Testis (tissue), 5 donors: ENCODE measurements around the gene GTSF1L. TPM values are rescaled to one million over a fixed set of nuclear protein-coding genes. Genes with fewer than 3 reads are reported as not detected.

ENCODE experiments used
- DNase-seq: peaks from one replicate; pipeline ENCODE4 v3.0.0-alpha.2; 2019
- H3K27ac ChIP-seq, 2 donors: fragments of 200-600 bp; sonication (generic); one replicate each; pipeline ENCODE4 v1.5.1; 2019
- H3K27me3 ChIP-seq: fragments of 200-600 bp; sonication (generic); one replicate; pipeline ENCODE4 v1.5.1; 2019
- H3K36me3 ChIP-seq: fragments of 200-600 bp; sonication (generic); one replicate; pipeline ENCODE4 v1.5.1; 2017; ENCODE audit warnings: low read depth; ENCODE audit errors: missing control alignments
- H3K4me1 ChIP-seq: fragments of 200-600 bp; sonication (generic); one replicate; pipeline ENCODE4 v1.5.1; 2019
- H3K4me3 ChIP-seq, 2 donors: fragments of 200-600 bp; sonication (generic); one replicate each; pipeline ENCODE4 v1.5.1; 2017 to 2019
- H3K9me3 ChIP-seq: fragments of 200-600 bp; sonication (generic); one replicate; pipeline ENCODE4 v1.5.1; 2017
- POLR2A ChIP-seq: fragments of 450-650 bp; IDR thresholded peaks from one replicate; pipeline ENCODE4 v1.6.1; 2017; ENCODE audit warnings: antibody characterized with exemption, mild to moderate bottlenecking, moderate library complexity
- WGBS, 2 donors: methylation state at CpG; one replicate each; pipeline ENCODE4 v1.1.5; 2018; 5-methylcytosine and 5-hydroxymethylcytosine counted together
- intact Hi-C: fragments of 100-400 bp; cut with DNase I; formaldehyde crosslinking; loops from one replicate; pipeline ENCODE4 v1.15.1; 2023; ENCODE audit warnings: low total_unique reads
- long read RNA-seq, 2 donors: transcript quantifications; one replicate each; lab custom pipeline, GENCODE V29; 2026
- polyA plus RNA-seq: library from polyadenylated mRNA; stranded (reverse); fragments of 350-450 nt; fragmentation: Illumina TruSeq; extraction: RNeasy Lipid Tissue Mini Kit (QIAGEN cat#74804); gene quantifications from one replicate; pipeline ENCODE4 v1.2.3, GENCODE V29; 2014; ENCODE audit warnings: low read depth, low replicate concordance; ENCODE audit not compliant: insufficient read depth
- total RNA-seq, 2 donors: library from RNA; depleted of rRNA; stranded (reverse); fragments of >200 nt; gene quantifications; one replicate each; pipeline ENCODE4 v1.2.3, GENCODE V29; 2016
- TF ChIP-seq, protein P1 (sequence below), 3 experiments: fragments of 450-650 bp in 2 of 3; fragments of 200-600 bp in 1 of 3; sonication (generic) in 1 of 3; IDR thresholded peaks; one replicate each; pipeline ENCODE4 v1.5.1; 2016 to 2019; ENCODE audit warnings: antibody characterized with exemption in 3 of 3, mild to moderate bottlenecking in 2 of 3, moderate library complexity in 1 of 3

GTSF1L gene
- total RNA-seq (100 to 1,000 TPM in 1 of 2 donors, 10 to 100 TPM in 1; 79.2 to 202 TPM), polyA plus RNA-seq (244 TPM)
- long read RNA-seq, donor 1 = 0 reads
- long read RNA-seq, donor 2, partial matches to known transcripts = 0 of 1 reads
- long read RNA-seq, donor 2, other reads (novel, unspliced or antisense) = 0 of 1 reads

DNA sequence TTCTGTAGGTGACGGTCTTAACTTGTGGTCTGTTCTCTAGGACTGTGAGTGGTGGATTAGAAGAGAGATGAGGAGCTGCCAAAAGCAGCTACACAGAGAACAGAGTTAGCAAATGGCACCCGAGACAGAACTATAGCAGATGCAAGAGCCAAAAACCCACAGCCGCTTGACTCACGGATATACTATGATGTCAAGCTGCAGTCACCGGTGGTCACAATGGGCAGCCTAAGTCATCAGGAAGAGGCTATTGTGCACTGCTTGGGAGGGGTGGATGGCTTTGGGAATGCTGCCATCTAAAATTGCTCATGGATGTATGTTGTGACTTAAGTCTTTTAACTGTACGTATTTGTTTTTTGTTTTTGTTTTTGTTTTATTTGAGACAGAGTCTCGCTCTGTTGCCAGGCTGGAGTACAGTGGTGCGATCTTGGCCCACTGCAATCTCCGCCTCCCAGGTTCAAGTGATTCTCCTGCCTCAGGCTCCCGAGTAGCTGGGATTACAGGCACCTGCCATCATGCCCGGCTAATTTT, at the start of gene GTSF1L:
Gene GTSF1L, minus strand, starts transcription at position 192 of the 528 bp plus-strand sequence. CDS start 308 bp downstream, outside the sequence.
- DNase-seq = no peak
- Histone ChIP-seq H3K27ac (no peak within 1 kb of the TSS), H3K36me3 (no peaks in the 10 kb centered on the region), H3K9me3 (no peaks in the 10 kb centered on the region), H3K4me1 (no peaks in the 10 kb centered on the region), H3K27me3 (no peaks in the 10 kb centered on the region), H3K4me3 (no peak within 1 kb of the TSS)
- TF ChIP-seq, protein P1, sequence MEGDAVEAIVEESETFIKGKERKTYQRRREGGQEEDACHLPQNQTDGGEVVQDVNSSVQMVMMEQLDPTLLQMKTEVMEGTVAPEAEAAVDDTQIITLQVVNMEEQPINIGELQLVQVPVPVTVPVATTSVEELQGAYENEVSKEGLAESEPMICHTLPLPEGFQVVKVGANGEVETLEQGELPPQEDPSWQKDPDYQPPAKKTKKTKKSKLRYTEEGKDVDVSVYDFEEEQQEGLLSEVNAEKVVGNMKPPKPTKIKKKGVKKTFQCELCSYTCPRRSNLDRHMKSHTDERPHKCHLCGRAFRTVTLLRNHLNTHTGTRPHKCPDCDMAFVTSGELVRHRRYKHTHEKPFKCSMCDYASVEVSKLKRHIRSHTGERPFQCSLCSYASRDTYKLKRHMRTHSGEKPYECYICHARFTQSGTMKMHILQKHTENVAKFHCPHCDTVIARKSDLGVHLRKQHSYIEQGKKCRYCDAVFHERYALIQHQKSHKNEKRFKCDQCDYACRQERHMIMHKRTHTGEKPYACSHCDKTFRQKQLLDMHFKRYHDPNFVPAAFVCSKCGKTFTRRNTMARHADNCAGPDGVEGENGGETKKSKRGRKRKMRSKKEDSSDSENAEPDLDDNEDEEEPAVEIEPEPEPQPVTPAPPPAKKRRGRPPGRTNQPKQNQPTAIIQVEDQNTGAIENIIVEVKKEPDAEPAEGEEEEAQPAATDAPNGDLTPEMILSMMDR (IDR thresholded peaks at IDR 0.05) = no peak
- no peak for TF ChIP-seq POLR2A
- 78 to 84% methylated on average over 11 of the region's 11 CpGs for WGBS, 2 donors
- intact Hi-C loops = no loop called here

DNA sequence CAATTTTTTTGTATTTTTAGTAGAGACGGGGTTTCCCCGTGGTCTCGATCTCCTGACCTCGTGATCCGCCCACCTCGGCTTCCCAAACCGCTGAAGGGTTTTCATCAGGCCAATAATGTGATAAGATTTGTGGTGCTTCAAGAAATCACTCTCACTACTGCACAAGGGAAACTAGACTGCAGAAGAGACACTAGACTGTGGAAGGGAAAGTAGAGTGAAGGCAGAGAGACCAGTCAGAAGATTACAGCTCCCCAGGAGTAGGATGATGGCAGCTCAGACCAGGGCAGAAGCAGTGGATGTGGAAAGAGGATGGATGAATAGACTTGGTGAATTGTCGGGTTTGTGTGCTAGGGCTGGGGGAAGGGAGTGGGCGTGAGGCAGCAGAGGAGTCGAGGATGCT, 48.0 kb upstream of the GTSF1L start:
- no peaks in the 10 kb centered on the region for H3K27me3 ChIP-seq
- H3K27ac ChIP-seq = no peak overlapping the region
- DNase-seq = no peak
- H3K36me3 ChIP-seq = no peaks in the 10 kb centered on the region
- H3K9me3 ChIP-seq = no peaks in the 10 kb centered on the region
- H3K4me1 ChIP-seq = no peaks in the 10 kb centered on the region
- intact Hi-C loops = loop anchor here (5.0 kb wide), 1 partner anchor 97 kb away; no protein-coding TSS in a partner anchor
- WGBS, 2 donors = 85 to 93% methylated on average over 10 of the region's 10 CpGs
- H3K4me3 ChIP-seq = no peak overlapping the region
- TF ChIP-seq, protein P1 (IDR thresholded peaks at IDR 0.05) = no peak
- TF ChIP-seq POLR2A = no peak

DNA sequence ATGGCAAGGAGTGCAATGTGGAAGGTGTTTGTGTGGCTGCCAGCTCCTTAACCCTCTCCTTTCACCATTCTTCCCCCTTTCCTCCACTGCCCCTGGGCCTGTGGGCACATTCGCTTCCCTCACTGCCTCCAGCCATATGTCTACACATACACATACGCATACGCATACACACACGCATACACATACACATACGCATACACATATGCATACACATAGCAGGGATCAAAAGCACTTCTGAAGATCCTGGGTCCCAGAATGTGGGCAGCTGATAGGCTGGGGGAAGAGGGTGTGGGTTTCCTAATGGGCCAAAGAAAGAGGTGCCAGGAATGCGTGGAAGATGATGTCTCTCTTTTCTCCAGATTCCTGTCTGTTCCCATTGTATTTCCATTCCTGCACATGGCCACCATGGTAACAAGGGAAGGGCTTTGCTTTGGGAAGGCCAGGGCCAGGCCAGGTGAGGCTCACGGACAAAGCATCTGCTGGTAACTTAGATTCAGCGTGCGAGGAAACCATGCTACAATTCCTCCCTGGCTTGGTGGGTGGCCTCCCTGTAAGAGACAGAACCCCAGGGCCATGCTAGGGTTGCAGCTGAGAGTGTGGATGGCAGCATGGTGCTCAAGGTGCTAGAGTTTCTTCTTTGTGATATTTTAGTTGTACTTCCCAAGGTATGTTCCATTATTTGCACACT, 44.8 kb upstream of the GTSF1L start:
- H3K27ac ChIP-seq = no peak overlapping the region
- whole genome bisulfite sequencing, 2 donors = 93 to 94% methylated on average over 9 of the region's 9 CpGs
- TF ChIP-seq, protein P1 (IDR thresholded peaks at IDR 0.05) = no peak
- TF ChIP-seq POLR2A = no peak
- no peak for DNase-seq
- no peak overlapping the region for H3K4me3 ChIP-seq
- intact Hi-C loops = loop anchor here (5.0 kb wide), 1 partner anchor 94 kb away; no protein-coding TSS in a partner anchor
- H3K9me3 ChIP-seq = no peaks in the 10 kb centered on the region
- no peaks in the 10 kb centered on the region for H3K27me3 ChIP-seq
- H3K4me1 ChIP-seq = no peaks in the 10 kb centered on the region
- H3K36me3 ChIP-seq = no peaks in the 10 kb centered on the region

DNA sequence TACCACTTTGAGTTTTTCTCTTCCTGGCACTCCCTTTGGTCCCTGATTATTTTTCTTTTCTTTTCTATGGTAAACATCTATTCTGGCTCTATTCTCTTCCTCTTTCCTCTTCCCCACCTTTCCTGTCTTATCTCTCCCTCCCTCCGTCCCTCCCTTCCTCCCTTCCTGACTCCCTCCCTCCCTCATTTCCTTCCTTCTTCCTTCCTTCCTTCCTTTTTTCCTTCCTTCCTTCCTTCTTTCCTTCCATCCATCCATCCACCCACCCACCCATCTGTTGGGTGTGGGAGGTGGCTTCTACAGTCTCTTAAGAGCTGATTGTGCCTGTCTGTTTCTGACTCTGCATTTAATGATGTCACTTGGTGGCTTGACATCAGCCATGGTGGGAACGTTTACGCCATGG, 43.5 kb upstream of the GTSF1L start:
- Histone ChIP-seq H3K4me1 (no peaks in the 10 kb centered on the region), H3K4me3 (no peak overlapping the region), H3K27ac (no peak overlapping the region), H3K9me3 (no peaks in the 10 kb centered on the region), H3K36me3 (no peaks in the 10 kb centered on the region), H3K27me3 (no peaks in the 10 kb centered on the region)
- no peak for DNase-seq
- intact Hi-C loops = loop anchor here (5.0 kb wide), 1 partner anchor 93 kb away; no protein-coding TSS in a partner anchor
- no peak for TF ChIP-seq POLR2A
- TF ChIP-seq, protein P1 (IDR thresholded peaks at IDR 0.05) = no peak
- WGBS, 2 donors = 60 to 68% methylated on average over 3 of the region's 3 CpGs
